Upper lobe of left lung (tissue), 6 donors: Measurements from ENCODE around the gene SIRPA. TPM values are rescaled to one million over a fixed set of nuclear protein-coding genes. Genes with fewer than 3 reads are reported as not detected.

ENCODE experiments used
- ATAC-seq, 2 donors: fragments of 200-7000 bp; cut with Tn5 transposase; one replicate each; pipeline ENCODE4 v1.9.1; 2022; ENCODE audit warnings: mild to moderate bottlenecking in 2 of 2, moderate library complexity in 2 of 2; ENCODE audit not compliant: low FRiP score in 2 of 2
- DNase-seq, 2 donors: peaks; one replicate each; pipeline ENCODE4 v3.0.0-alpha.2; 2019 to 2020
- H3K27ac ChIP-seq, 4 donors: fragments of 200-600 bp; sonication (generic); one replicate each; pipeline ENCODE4 v1.5.1; 2016 to 2019
- H3K27me3 ChIP-seq, 4 donors: fragments of 200-600 bp; sonication (generic); one replicate each; pipeline ENCODE4 v1.5.1; 2017 to 2019
- H3K36me3 ChIP-seq, 4 donors: fragments of 200-600 bp; sonication (generic); one replicate each; pipeline ENCODE4 v1.5.1; 2016 to 2019
- H3K4me1 ChIP-seq, 4 donors: fragments of 200-600 bp; sonication (generic); one replicate each; pipeline ENCODE4 v1.5.1; 2018 to 2019
- H3K4me3 ChIP-seq, 4 donors: fragments of 200-600 bp; sonication (generic); one replicate each; pipeline ENCODE4 v1.5.1; 2017 to 2019; ENCODE audit warnings: mild to moderate bottlenecking in 2 of 4, moderate library complexity in 1 of 4
- H3K9me3 ChIP-seq, 4 donors: fragments of 200-600 bp; sonication (generic); one replicate each; pipeline ENCODE4 v1.5.1; 2018 to 2019
- EP300 ChIP-seq, 4 donors: sonication (generic); formaldehyde crosslinking; IDR thresholded peaks; one replicate each; pipeline ENCODE4 v1.5.1; 2017; ENCODE audit warnings: antibody characterized with exemption in 4 of 4, control low read depth in 2 of 4
- POLR2A ChIP-seq, 4 donors: fragments of 450-650 bp; IDR thresholded peaks; one replicate each; pipeline ENCODE4 v1.5.1; 2016 to 2017; ENCODE audit warnings: antibody characterized with exemption in 4 of 4, mild to moderate bottlenecking in 2 of 4
- POLR2AphosphoS5 ChIP-seq, 2 donors: sonication (generic); formaldehyde crosslinking; IDR thresholded peaks; one replicate each; pipeline ENCODE4 v1.5.1; 2017; ENCODE audit warnings: antibody characterized with exemption in 2 of 2
- WGBS, 2 donors: methylation state at CpG; one replicate each; pipeline ENCODE4 v1.1.5; 2017 to 2018; 5-methylcytosine and 5-hydroxymethylcytosine counted together
- total RNA-seq, 6 donors: library from RNA; depleted of rRNA in 4 of 6; stranded (reverse); fragments of >200 nt in 4 of 6; gene quantifications; one replicate each; pipeline versions ENCODE4 v1.1.0 to v1.2.1, GENCODE V29; 2016 to 2021
- TF ChIP-seq, protein P1 (sequence below), 6 experiments: fragments of 450-650 bp in 4 of 6; fragments of 200-600 bp in 2 of 6; sonication (generic) in 2 of 6; IDR thresholded peaks; one replicate each; pipeline ENCODE4 v1.5.1; 2016 to 2019; ENCODE audit warnings: antibody characterized with exemption in 6 of 6
- donor health status: DM: no; HTN: no; CAD: no; lungs with moderate emphysema.
- donor health status: DM: no; HTN: yes; CAD: no; lungs with severe emphysema.

Gene SIRPA
- total RNA-seq, 6 donors from 2014 or later: 36.3 to 119 (median 60.4) TPM

DNA sequence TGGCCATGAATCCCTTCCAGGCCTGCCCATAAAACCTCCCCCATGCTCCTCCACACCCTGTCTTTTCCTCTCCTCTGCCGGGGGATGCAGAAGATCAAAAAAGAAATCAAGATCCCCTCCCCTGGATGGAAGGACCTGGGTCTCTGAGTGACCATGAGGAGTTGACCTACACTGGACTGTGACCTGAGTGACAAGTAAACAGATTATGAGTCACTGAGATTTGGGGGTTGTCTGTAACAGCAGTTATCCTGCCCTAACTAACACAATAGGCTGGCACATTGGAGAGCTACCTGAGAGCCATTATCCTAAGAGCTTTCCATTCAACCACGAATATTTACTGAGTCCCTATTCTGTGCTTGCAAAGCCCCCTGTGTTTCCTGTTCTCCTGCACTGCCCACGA is 28.4 kb upstream of the SIRPA start:
- TF ChIP-seq EP300 (IDR thresholded peaks at IDR 0.05) (no peak), POLR2A (IDR thresholded peaks at IDR 0.05) (no peak), POLR2AphosphoS5 (IDR thresholded peaks at IDR 0.05) (no peak)
- TF ChIP-seq, protein P1, sequence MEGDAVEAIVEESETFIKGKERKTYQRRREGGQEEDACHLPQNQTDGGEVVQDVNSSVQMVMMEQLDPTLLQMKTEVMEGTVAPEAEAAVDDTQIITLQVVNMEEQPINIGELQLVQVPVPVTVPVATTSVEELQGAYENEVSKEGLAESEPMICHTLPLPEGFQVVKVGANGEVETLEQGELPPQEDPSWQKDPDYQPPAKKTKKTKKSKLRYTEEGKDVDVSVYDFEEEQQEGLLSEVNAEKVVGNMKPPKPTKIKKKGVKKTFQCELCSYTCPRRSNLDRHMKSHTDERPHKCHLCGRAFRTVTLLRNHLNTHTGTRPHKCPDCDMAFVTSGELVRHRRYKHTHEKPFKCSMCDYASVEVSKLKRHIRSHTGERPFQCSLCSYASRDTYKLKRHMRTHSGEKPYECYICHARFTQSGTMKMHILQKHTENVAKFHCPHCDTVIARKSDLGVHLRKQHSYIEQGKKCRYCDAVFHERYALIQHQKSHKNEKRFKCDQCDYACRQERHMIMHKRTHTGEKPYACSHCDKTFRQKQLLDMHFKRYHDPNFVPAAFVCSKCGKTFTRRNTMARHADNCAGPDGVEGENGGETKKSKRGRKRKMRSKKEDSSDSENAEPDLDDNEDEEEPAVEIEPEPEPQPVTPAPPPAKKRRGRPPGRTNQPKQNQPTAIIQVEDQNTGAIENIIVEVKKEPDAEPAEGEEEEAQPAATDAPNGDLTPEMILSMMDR (IDR thresholded peaks at IDR 0.05): no peak
- Histone ChIP-seq H3K9me3 (no peaks in the 10 kb centered on the region), H3K27me3 (no peaks in the 10 kb centered on the region), H3K36me3 (no peaks in the 10 kb centered on the region), H3K4me1 (peaks cover 0 to 9% (median 0%) of the 10 kb centered on the region in 4 donors), H3K4me3 (no peak overlapping the region), H3K27ac (no peak overlapping the region)
- DNase-seq (no peak), ATAC-seq (no peak)
- 28 to 30% methylated on average over 3 of the region's 3 CpGs for WGBS, 2 donors

DNA sequence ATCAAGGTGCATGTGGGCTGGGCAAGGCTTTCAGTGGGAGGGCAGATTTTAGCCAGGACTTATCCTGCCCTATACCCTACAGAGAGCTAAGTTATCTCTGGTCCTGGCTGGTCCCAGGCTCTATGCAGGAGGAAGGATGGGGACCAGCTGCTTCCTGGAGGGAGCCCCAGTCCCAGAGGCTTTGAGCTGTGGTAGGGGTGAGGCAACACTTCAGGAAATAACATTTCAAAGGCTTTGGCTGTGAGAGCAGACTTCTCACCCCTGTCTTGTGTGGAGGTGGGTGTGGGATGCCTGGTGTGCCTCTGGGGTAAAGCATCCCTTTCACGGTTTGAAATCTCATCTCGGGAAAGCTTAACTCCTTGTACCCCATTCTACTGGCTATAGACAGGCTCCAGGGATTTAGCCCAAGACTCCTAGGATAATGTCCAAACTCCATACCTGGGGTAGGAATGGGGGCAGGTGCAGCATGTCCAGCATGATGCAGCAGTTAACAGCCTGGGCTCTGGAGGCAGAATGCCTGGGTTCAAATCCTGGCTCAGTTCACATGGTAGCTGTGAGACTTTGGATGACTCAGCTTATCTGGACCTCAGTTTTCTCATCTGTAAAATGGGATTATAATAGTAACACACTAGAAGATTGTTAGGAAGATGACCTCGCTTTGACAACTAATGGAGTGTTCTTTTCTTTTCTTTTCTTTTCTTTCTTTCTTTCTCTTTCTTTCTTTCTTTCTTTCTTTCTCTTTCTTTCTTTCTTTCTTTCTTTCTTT is 27.5 kb upstream of the SIRPA start:
- H3K4me1 ChIP-seq: peaks cover 0 to 9% (median 0%) of the 10 kb centered on the region in 4 donors
- no peaks in the 10 kb centered on the region for H3K9me3 ChIP-seq
- no peaks in the 10 kb centered on the region for H3K36me3 ChIP-seq
- H3K27me3 ChIP-seq: no peaks in the 10 kb centered on the region
- WGBS, 2 donors: 27 to 32% methylated on average over 3 of the region's 3 CpGs
- H3K27ac ChIP-seq: no peak overlapping the region
- no peak overlapping the region for H3K4me3 ChIP-seq
- no peak for ATAC-seq
- TF ChIP-seq POLR2AphosphoS5 (IDR thresholded peaks at IDR 0.05) (no peak), POLR2A (IDR thresholded peaks at IDR 0.05) (no peak), EP300 (IDR thresholded peaks at IDR 0.05) (no peak)
- TF ChIP-seq, protein P1 (IDR thresholded peaks at IDR 0.05): no peak
- no peak for DNase-seq

- Histone ChIP-seq H3K27ac (no peak overlapping the region), H3K4me3 (no peak overlapping the region), H3K27me3 (no peaks in the 10 kb centered on the region), H3K9me3 (no peaks in the 10 kb centered on the region), H3K4me1 (peaks cover 0 to 9% (median 0%) of the 10 kb centered on the region in 4 donors), H3K36me3 (no peaks in the 10 kb centered on the region)
- WGBS, 2 donors: 65% methylated on average over 3 of the region's 3 CpGs; no CpG with 5 or more reads in 1 of the 2 donors
- TF ChIP-seq, protein P1 (IDR thresholded peaks at IDR 0.05): no peak
- no peak for TF ChIP-seq EP300 (IDR thresholded peaks at IDR 0.05)
- no peak for TF ChIP-seq POLR2AphosphoS5 (IDR thresholded peaks at IDR 0.05)
- no peak for ATAC-seq
- no peak for DNase-seq
Measured at GRCh38 chr20:1868856-1869255, 26.4 kb upstream of the SIRPA start.

DNA sequence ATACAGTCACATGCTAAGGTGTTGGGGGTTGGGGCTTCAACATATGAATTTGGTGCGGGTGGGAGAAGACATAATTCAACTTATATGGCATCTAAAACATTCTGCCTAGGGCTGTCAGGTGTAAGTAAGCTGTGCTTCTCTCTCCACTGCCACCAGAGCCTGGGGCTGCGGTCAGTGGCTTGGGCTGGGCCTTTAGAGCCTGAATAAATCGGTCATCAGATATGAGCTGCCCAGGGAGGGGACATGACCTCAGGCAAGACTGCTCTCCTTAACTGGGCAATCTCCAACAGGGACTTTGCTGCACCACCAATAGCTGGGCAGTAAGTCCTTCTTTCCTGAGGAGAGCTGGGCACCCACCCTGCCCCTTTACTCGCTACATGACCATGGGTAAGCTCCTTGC is 24.9 kb upstream of the SIRPA start:
- WGBS, 2 donors: 87% methylated on average over 4 of the region's 4 CpGs
- no peak for ATAC-seq
- no peaks in the 10 kb centered on the region for H3K36me3 ChIP-seq
- H3K4me1 ChIP-seq: peaks cover 0 to 9% (median 0%) of the 10 kb centered on the region in 4 donors
- no peak for DNase-seq
- no peak overlapping the region for H3K4me3 ChIP-seq
- no peaks in the 10 kb centered on the region for H3K9me3 ChIP-seq
- H3K27me3 ChIP-seq: no peaks in the 10 kb centered on the region
- H3K27ac ChIP-seq: no peak overlapping the region
- TF ChIP-seq POLR2AphosphoS5 (IDR thresholded peaks at IDR 0.05): no peak

DNA sequence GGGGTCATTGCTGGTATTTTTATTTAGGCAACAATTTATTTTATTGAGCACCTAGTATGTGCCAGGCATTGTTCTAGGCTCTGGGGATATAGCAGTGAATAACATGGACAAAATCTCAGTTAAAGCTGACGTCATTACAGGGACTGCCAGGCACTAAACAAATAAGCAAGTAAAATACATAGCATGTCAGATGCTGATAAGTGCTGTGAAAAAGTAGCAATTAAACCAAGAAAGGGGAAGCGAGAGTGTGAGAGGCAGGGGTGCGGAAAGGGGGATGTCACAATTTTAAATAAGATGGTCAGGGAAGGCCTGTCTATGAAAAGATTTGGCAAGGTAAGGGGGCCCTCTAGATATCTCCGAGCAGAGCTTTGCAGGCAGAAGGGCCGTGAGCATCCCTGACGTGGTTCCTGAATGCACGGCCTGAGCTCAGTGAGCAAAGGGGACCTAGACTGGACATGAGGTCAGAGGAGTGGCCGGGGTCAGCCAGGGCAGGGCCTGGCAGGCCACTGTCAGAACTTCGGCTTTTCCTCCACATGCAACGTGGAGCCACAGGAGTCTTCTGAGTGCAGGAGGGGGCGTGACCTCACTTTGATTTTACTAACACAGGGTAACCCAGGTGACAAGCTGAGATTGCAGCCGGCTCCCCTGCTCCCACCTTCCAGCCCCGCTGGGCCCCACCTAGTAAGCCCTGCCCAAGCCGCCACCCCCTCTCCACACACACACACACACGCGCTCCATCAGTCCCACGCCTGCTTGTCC is 24.2 kb upstream of the SIRPA start:
- TF ChIP-seq POLR2AphosphoS5 (IDR thresholded peaks at IDR 0.05): no peak
- no peak for TF ChIP-seq POLR2A (IDR thresholded peaks at IDR 0.05)
- TF ChIP-seq, protein P1 (IDR thresholded peaks at IDR 0.05): no peak
- no peak for TF ChIP-seq EP300 (IDR thresholded peaks at IDR 0.05)
- no peaks in the 10 kb centered on the region for H3K36me3 ChIP-seq
- H3K27me3 ChIP-seq: no peaks in the 10 kb centered on the region
- no peaks in the 10 kb centered on the region for H3K9me3 ChIP-seq
- H3K4me1 ChIP-seq: peaks cover 0 to 9% (median 0%) of the 10 kb centered on the region in 4 donors
- DNase-seq (peak in 1 of 2 donors; percentile 36), ATAC-seq (peak in 1 of 2 donors; percentile 28)
- no peak overlapping the region for H3K27ac ChIP-seq
- no peak overlapping the region for H3K4me3 ChIP-seq
- 29 to 32% methylated on average over 15 to 17 of the region's 17 CpGs for WGBS, 2 donors
